H1 (cell line): ENCODE results near the gene GHRL. TPM values are rescaled to one million over a fixed set of nuclear protein-coding genes. Genes with fewer than 3 reads are reported as not detected.

Source experiments
- FOSL1 ChIP-seq: IDR thresholded peaks from 2 replicates; pipeline ENCODE4 v1.6.1; 2011; ENCODE audit warnings: mild to moderate bottlenecking, low read depth, low read length, moderate library complexity; ENCODE audit not compliant: insufficient read depth
- GABPA ChIP-seq: IDR thresholded peaks from 2 replicates; pipeline ENCODE4 v1.6.1; 2011; ENCODE audit warnings: mild to moderate bottlenecking, low read length, moderate library complexity, borderline replicate concordance; ENCODE audit not compliant: insufficient read depth
- KDM5A ChIP-seq: fragments of 200-600 bp; IDR thresholded peaks from 2 replicates; pipeline ENCODE4 v1.7.1; 2012; ENCODE audit warnings: mild to moderate bottlenecking, low read length, inconsistent platforms, mixed read lengths
- POLR2A ChIP-seq, 2 experiments: IDR thresholded peaks; 1 replicate in 1 of 2; 2 replicates in 1 of 2; pipeline ENCODE4 v1.6.1; 2011; ENCODE audit warnings: low read depth in 2 of 2, low read length in 2 of 2, mild to moderate bottlenecking in 2 of 2; ENCODE audit errors: control extremely low read depth in 1 of 2
- SIN3A ChIP-seq, 2 experiments: IDR thresholded peaks in 1 of 2; conservative IDR thresholded peaks in 1 of 2; 2 replicates each; pipeline ENCODE4 v1.6.1; 2011 to 2012; ENCODE audit warnings: low read length in 2 of 2, improper control_type of control experiment in 1 of 2, low read depth in 1 of 2, mild to moderate bottlenecking in 1 of 2
- SIX5 ChIP-seq: IDR thresholded peaks from 2 replicates; pipeline ENCODE4 v1.6.1; 2011; ENCODE audit warnings: mild to moderate bottlenecking, low read depth, low read length
- TBP ChIP-seq: IDR thresholded peaks from 2 replicates; pipeline ENCODE4 v1.6.1; 2011; ENCODE audit warnings: low read depth, low read length, improper control_type of control experiment
- polyA plus RNA-seq, 7 experiments: library from polyadenylated mRNA; depleted of rRNA in 3 of 7; stranded (reverse) in 5 of 7; unstranded in 2 of 7; fragments of >200 nt in 5 of 7; fragments of 200-250 nt in 2 of 7; gene quantifications; 1 replicate in 5 of 7; 2 replicates in 1 of 7; 4 replicates in 1 of 7; pipeline versions ENCODE4 v1.2.1 to v1.2.3, GENCODE V29; 2011 to 2013; ENCODE audit warnings: missing spikeins in 2 of 7, mixed read lengths in 2 of 7
- total RNA-seq: library from RNA; stranded (reverse); fragmentation: NEBNext Ultra II Directional; extraction: Animal tissue kit (Norgen Biotek cat#: 25700); gene quantifications from 2 replicates; pipeline ENCODE4 v1.2.1, GENCODE V29; 2021

GHRL gene
- total and polyA plus RNA-seq, 2 of the 8 experiments (the other 6 are each of a cell fraction or from before 2014, with no cell fraction given) = 0.32 to 0.35 TPM

DNA sequence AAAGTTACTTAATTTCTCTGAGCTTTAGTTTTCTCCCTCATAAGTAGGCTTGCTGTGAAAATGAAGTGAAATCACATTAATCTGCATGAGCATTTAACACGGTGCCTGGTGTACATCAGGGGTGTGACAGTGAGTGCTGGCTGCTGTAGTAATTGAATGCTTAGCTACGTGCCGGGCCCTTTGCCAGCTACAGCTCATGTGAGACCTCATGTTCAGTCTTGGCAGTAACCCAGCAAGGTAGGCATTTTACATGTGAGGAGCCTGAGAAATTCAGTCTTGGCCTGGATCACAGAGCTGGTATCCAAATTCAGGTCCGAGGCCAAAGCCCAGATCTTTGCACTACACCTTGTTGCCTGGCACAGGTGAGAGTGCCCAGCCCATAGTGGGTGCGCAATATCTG lies 9.1 kb downstream of the GHRL start (continued):
- TF ChIP-seq FOSL1 (no peak), SIX5 (no peak), POLR2A (IDR thresholded peaks at IDR 0.05; ENCODE audit: control extremely low read depth in 1 of 2, low read depth in 2 of 2, low read length in 2 of 2) (no peak), TBP (no peak), GABPA (no peak), KDM5A (no peak), SIN3A (conservative IDR thresholded peaks at IDR 0.05 in 1 of 2, IDR thresholded peaks at IDR 0.05 in 1 of 2; ENCODE audit: low read depth in 1 of 2, low read length in 2 of 2) (no peak)
